Measurements from ENCODE around the gene MDK.

Gene MDK

GRCh38 chr11:46348566-46349401, 32.7 kb upstream of the MDK start:
- DNase-seq = no peak

- DNase-seq = no peak
These were observed 30.8 kb upstream of the MDK start for GRCh38 chr11:46350695-46351094.

- no peak for DNase-seq
These were observed 30.3 kb upstream of the MDK start for GRCh38 chr11:46351148-46351547.

- DNase-seq = no peak
These were observed 29.9 kb upstream of the MDK start for GRCh38 chr11:46351606-46352005.

- no peak for DNase-seq
These were observed 29.2 kb upstream of the MDK start for GRCh38 chr11:46352063-46352841.

- DNase-seq = no peak
These were observed 27.8 kb upstream of the MDK start for GRCh38 chr11:46353698-46354097.

- no peak for DNase-seq
These were observed 24.5 kb upstream of the MDK start for GRCh38 chr11:46356924-46357482.

- no peak for DNase-seq
These were observed 24.0 kb upstream of the MDK start for GRCh38 chr11:46357483-46357936.

- no peak for DNase-seq
These were observed 21.5 kb upstream of the MDK start for GRCh38 chr11:46359953-46360352.

GRCh38 chr11:46360878-46361277, 20.6 kb upstream of the MDK start:
- no peak for DNase-seq

- peak; percentile 85 for DNase-seq
These were observed 19.9 kb upstream of the MDK start for GRCh38 chr11:46361283-46362155.

- no peak for DNase-seq
These were observed 19.1 kb upstream of the MDK start for GRCh38 chr11:46362156-46363030.

- DNase-seq = peak; percentile 69
These were observed 18.4 kb upstream of the MDK start for GRCh38 chr11:46363031-46363407.

GRCh38 chr11:46363455-46364005, 17.9 kb upstream of the MDK start:
- peak; percentile 72 for DNase-seq

- DNase-seq = no peak
These were observed 17.4 kb upstream of the MDK start for GRCh38 chr11:46364056-46364455.

- DNase-seq = no peak
These were observed 16.7 kb upstream of the MDK start for GRCh38 chr11:46364791-46365190.

- DNase-seq = no peak
These were observed 15.2 kb upstream of the MDK start for GRCh38 chr11:46366260-46366659.

- no peak for DNase-seq
These were observed 14.8 kb upstream of the MDK start for GRCh38 chr11:46366661-46367161.

- DNase-seq = peak; percentile 83
These were observed 14.1 kb upstream of the MDK start for GRCh38 chr11:46367244-46367915.

- no peak for DNase-seq
These were observed 13.6 kb upstream of the MDK start for GRCh38 chr11:46367916-46368267.
